ENCODE data around the gene S100A14. TPM values are rescaled to one million over a fixed set of nuclear protein-coding genes. Genes with fewer than 3 reads are reported as not detected.
A peak's percentile ranks its signal among the peaks of the same experiment; 100 is the strongest.

The S100A14 gene
- total and polyA plus RNA-seq, 2 of the 13 experiments (the other 11 are each of a cell fraction or from before 2014, with no cell fraction given): 1.4 to 7.7 TPM

- TF ChIP-seq ELK4 (CRISPR knock-in tag; IDR thresholded peaks at IDR 0.05; ENCODE audit: borderline replicate concordance): no peak
- no peak for TF ChIP-seq ZNF3 (CRISPR knock-in tag; IDR thresholded peaks at IDR 0.05)
- no peak for TF ChIP-seq EED (CRISPR knock-in tag; IDR thresholded peaks at IDR 0.05)
- TF ChIP-seq ARID3A (IDR thresholded peaks at IDR 0.05; ENCODE audit: low read depth, low read length): no peak
- TF ChIP-seq MYPOP (CRISPR knock-in tag; IDR thresholded peaks at IDR 0.05): no peak
- TF ChIP-seq PHB2 (IDR thresholded peaks at IDR 0.05; ENCODE audit: partially characterized antibody): no peak
- TF ChIP-seq FLYWCH1 (CRISPR knock-in tag; IDR thresholded peaks at IDR 0.05): no peak
- TF ChIP-seq ZNF10 (CRISPR knock-in tag; IDR thresholded peaks at IDR 0.05; ENCODE audit: borderline replicate concordance, low read depth): no peak
- no peak for TF ChIP-seq CSRNP1 (CRISPR knock-in tag; IDR thresholded peaks at IDR 0.05)
- no peak for TF ChIP-seq KLF11 (CRISPR knock-in tag; IDR thresholded peaks at IDR 0.05)
- TF ChIP-seq PRMT3 (CRISPR knock-in tag; IDR thresholded peaks at IDR 0.05; ENCODE audit: borderline replicate concordance, low read depth): no peak
- no peak for TF ChIP-seq SRF (IDR thresholded peaks at IDR 0.05; ENCODE audit: low read depth, low read length)
- TF ChIP-seq NR0B2 (CRISPR knock-in tag; IDR thresholded peaks at IDR 0.05): 0 out of 2 replicates have a peak, but pooled peaks have one; percentile 39
- TF ChIP-seq KLF12 (CRISPR knock-in tag; IDR thresholded peaks at IDR 0.05; ENCODE audit: borderline replicate concordance): no peak
- TF ChIP-seq CREB3 (CRISPR knock-in tag; IDR thresholded peaks at IDR 0.05): no peak
- TF ChIP-seq ZNF543 (CRISPR knock-in tag; IDR thresholded peaks at IDR 0.05): no peak
- no peak for TF ChIP-seq KLF13 (CRISPR knock-in tag; IDR thresholded peaks at IDR 0.05)
- TF ChIP-seq ZKSCAN8 (CRISPR knock-in tag; IDR thresholded peaks at IDR 0.05; ENCODE audit: borderline replicate concordance): no peak
- TF ChIP-seq ATF5 (CRISPR knock-in tag; IDR thresholded peaks at IDR 0.05; ENCODE audit: low read depth): no peak
- TF ChIP-seq ZNF773 (CRISPR knock-in tag; IDR thresholded peaks at IDR 0.05; ENCODE audit: borderline replicate concordance): no peak
- no peak for TF ChIP-seq MTA3 (CRISPR knock-in tag; IDR thresholded peaks at IDR 0.05)
- TF ChIP-seq ZNF484 (CRISPR knock-in tag; IDR thresholded peaks at IDR 0.05; ENCODE audit: borderline replicate concordance, low read depth): no peak
- TF ChIP-seq ARNTL (CRISPR knock-in tag; IDR thresholded peaks at IDR 0.05): no peak
Measured at GRCh38 chr1:153608089-153608682, 7.9 kb downstream of the S100A14 start (continued).

Data from HepG2 (cell line).